ENCODE results near the gene LMTK3. TPM values are rescaled to one million over a fixed set of nuclear protein-coding genes. Genes with fewer than 3 reads are reported as not detected.

The LMTK3 gene
- total and polyA plus RNA-seq, 8 donors, result 2.3 to 7.7 (median 3.1) TPM

- 91 to 94% methylated on average over 17 to 22 of the region's 22 CpGs for WGBS, 2 donors
- H3K9me3 ChIP-seq, result no peaks in the 10 kb centered on the region
- TF ChIP-seq CTCF (IDR thresholded peaks at IDR 0.05), result no peak
- FAIRE-seq (no peak), ATAC-seq (no peak), DNase-seq (peak in 2 of 6 donors; percentile 24 to 59)
- peaks cover 0 to 45% (median 24%) of the 10 kb centered on the region in 3 donors for H3K36me3 ChIP-seq
- no peak overlapping the region for H3K4me3 ChIP-seq
- no peaks in the 10 kb centered on the region for H3K27me3 ChIP-seq
- intact Hi-C loops (cut with DNase I), result no loop called here
- H3K4me1 ChIP-seq, result no peaks in the 10 kb centered on the region
- no peak overlapping the region for H3K27ac ChIP-seq
Measured at GRCh38 chr19:48454150-48454730, 57.4 kb downstream of the LMTK3 start.

- TF ChIP-seq CTCF (IDR thresholded peaks at IDR 0.05), result no peak
- H3K9me3 ChIP-seq, result no peaks in the 10 kb centered on the region
- no peak overlapping the region for H3K27ac ChIP-seq
- H3K4me1 ChIP-seq, result no peaks in the 10 kb centered on the region
- no peak overlapping the region for H3K4me3 ChIP-seq
- H3K27me3 ChIP-seq, result no peaks in the 10 kb centered on the region
- 92 to 95% methylated on average over 33 of the region's 33 CpGs for WGBS, 2 donors
- intact Hi-C loops (cut with DNase I), result no loop called here
- FAIRE-seq (no peak), DNase-seq (peak in 1 of 6 donors; percentile 71), ATAC-seq (no peak)
- H3K36me3 ChIP-seq, result peaks cover 0 to 46% (median 24%) of the 10 kb centered on the region in 3 donors
Measured at GRCh38 chr19:48452289-48453190, 59.1 kb downstream of the LMTK3 start.

GRCh38 chr19:48451624-48452023, 60.0 kb downstream of the LMTK3 start:
- no peak for FAIRE-seq
- 92 to 94% methylated on average over 12 of the region's 12 CpGs for WGBS, 2 donors
- H3K4me1 ChIP-seq, result peaks cover 0 to under 1% (median 0%) of the 10 kb centered on the region in 3 donors
- DNase-seq, result no peak
- no peak overlapping the region for H3K4me3 ChIP-seq
- H3K27ac ChIP-seq, result no peak overlapping the region
- intact Hi-C loops (cut with DNase I), result no loop called here
- no peaks in the 10 kb centered on the region for H3K9me3 ChIP-seq
- H3K27me3 ChIP-seq, result no peaks in the 10 kb centered on the region
- H3K36me3 ChIP-seq, result peaks cover 0 to 50% (median 24%) of the 10 kb centered on the region in 3 donors
- ATAC-seq, result no peak
- no peak for TF ChIP-seq CTCF (IDR thresholded peaks at IDR 0.05)

- no peaks in the 10 kb centered on the region for H3K9me3 ChIP-seq
- peaks cover 0 to 50% (median 24%) of the 10 kb centered on the region in 3 donors for H3K36me3 ChIP-seq
- DNase-seq (peak in 2 of 6 donors; percentile 25 to 58), FAIRE-seq (no peak), ATAC-seq (no peak)
- intact Hi-C loops (cut with DNase I), result no loop called here
- no peak overlapping the region for H3K27ac ChIP-seq
- H3K4me1 ChIP-seq, result peaks cover 0 to 5% (median 0%) of the 10 kb centered on the region in 3 donors
- no peak overlapping the region for H3K4me3 ChIP-seq
- 94 to 95% methylated on average over 15 of the region's 15 CpGs for whole genome bisulfite sequencing, 2 donors
- no peak for TF ChIP-seq CTCF (IDR thresholded peaks at IDR 0.05)
- H3K27me3 ChIP-seq, result no peaks in the 10 kb centered on the region
Measured at GRCh38 chr19:48450863-48451262, 60.8 kb downstream of the LMTK3 start.

Measured in pancreas (tissue), 10 donors.